Caki2 (cell line): Measurements from ENCODE around the gene URAD. TPM values are rescaled to one million over a fixed set of nuclear protein-coding genes. Genes with fewer than 3 reads are reported as not detected.

ENCODE experiments used
- DNase-seq: peaks from one replicate; pipeline ENCODE4 v3.0.0-alpha.2; 2015; ENCODE audit warnings: low read depth
- in situ Hi-C: cut with HindIII; loops from 2 replicates; pipeline ENCODE4 v1.10.0; 2016; ENCODE audit warnings: low sequenced_read_pairs, low pct_unique_long_range_greater_than_20kb, mixed read lengths
- total RNA-seq: library from RNA; depleted of rRNA; stranded (reverse); fragments of >200 nt; shearing (Covaris generic); gene quantifications from 2 replicates; pipeline ENCODE4 v1.2.3, GENCODE V29; 2014; ENCODE audit warnings: low replicate concordance; rRNA removed

The URAD gene
- total RNA-seq, 1 experiment from 2014 or later = not detected

- DNase-seq = no peak
- in situ Hi-C loops = no loop called here
Observed at GRCh38 chr13:27933118-27933517, 55.4 kb downstream of the URAD start.

- DNase-seq = no peak
Observed at GRCh38 chr13:27929868-27930267, 58.6 kb downstream of the URAD start.

GRCh38 chr13:27928805-27929753 lies 59.4 kb downstream of the URAD start:
- DNase-seq = no peak
- in situ Hi-C loops = no loop called here

More at GRCh38 chr13:27929868-27930267, 58.6 kb downstream of the URAD start:
- in situ Hi-C loops = no loop called here

- in situ Hi-C loops = no loop called here
- DNase-seq = no peak
Observed at GRCh38 chr13:27928353-27928804, 60.1 kb downstream of the URAD start.

Other genes starting within 250 kb of the URAD start
- gene GSX1, start 196.2 kb downstream of the URAD start, total RNA-seq = not detected in 2 replicates
- not detected in 2 replicates for gene PDX1, start 68.7 kb downstream of the URAD start, total RNA-seq
- not detected in 2 replicates for gene CDX2, start 19.4 kb downstream of the URAD start, total RNA-seq
- 0.06 and 0.07 TPM in 2 replicates for gene FLT3, start 111.9 kb upstream of the URAD start, total RNA-seq
- 5.7 and 11.6 TPM in 2 replicates for gene PAN3, start 149.9 kb upstream of the URAD start, total RNA-seq